HG03439 (cell line): ENCODE results near the gene HFE.
A peak's percentile ranks its signal among the peaks of the same experiment; 100 is the strongest.
"Not testable (repeated sequence)": the region's sequence is repeated elsewhere in the genome, so short reads cannot be mapped to it uniquely, and the experiment has no call there.

Experiments
- ATAC-seq: cut with Tn5 transposase; IDR thresholded peaks from one replicate; pipeline ENCODE4 v1.9.1; 2021; ENCODE audit warnings: mild to moderate bottlenecking, moderate library complexity; ENCODE audit not compliant: unreplicated experiment

The HFE gene

DNA sequence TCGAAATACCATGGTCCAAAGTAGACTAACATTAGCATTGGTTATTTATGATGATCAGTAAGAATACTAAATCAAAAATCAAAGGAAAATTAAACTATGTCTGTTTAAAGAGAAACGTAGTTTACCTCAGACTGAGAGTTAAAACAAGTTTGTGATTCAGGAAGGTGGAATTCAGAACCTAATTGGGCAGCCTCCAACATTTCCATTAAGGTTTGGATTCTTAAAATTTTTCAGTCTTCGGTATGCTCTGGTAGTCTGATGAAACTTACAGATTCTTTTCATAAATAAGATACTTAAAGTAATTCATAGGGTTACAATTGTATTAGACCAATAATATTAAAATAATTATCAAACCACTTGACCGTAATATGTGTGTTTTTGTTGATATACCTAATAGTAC is 18.6 kb downstream of the HFE start:
- no peak for ATAC-seq

DNA sequence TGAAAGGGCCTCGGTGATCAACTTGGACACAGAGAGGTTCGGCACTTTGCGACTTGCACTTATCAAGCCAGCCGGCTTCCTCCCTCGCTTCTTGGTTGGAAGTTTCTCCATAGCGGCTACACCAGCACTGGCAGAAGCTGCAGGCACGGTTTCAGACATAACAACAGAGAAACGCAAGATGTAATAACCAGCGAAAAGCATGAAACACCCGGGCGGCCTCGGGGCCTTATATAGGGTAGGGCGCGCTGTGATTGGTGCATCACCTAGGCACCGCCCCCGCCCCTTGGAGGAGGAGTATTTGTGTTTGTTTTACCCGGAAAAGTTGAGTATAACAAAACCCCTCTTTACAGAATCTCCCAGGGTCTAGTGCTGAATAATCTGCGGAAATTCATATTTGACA is 20.7 kb downstream of the HFE start:
- ATAC-seq, result no peak

DNA sequence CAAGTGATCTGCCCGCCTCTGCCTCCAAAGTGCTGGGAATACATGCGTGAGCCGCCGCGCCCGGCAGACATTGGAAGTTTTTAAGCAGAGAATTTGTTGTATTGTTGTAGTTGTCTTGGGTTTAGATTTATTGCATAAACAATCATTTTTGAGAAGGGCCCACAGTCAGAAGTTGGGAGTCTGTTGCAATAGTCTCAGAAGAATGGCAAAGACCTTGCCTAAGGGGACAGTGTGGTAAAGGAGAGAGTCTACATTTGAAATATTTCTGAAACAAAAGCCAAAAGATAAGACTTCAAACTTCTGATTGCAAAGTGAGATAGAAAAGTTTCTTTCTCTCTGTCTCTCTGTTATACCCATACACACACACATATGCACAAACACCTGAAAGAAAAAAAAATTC is 22.5 kb downstream of the HFE start:
- ATAC-seq, result no peak

DNA sequence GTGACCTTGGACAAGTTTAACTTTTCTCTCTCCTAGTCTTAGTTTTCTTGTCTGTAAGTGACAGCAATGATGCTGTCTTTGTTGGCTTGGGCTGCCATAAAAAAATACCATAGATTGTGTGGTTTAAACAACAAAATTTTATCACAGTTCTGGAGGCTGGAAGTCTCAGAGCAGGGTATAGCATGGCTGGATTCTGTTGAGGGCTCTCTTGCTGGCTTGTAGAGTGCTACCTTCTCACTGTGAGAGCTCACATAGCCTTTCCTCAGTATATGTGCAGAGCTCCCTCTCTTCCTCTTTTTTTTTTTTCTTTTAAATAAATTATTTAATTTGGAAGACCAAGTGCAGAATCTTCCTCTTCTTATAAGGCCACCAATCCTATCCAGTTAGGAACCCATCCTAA is 26.3 kb downstream of the HFE start:
- ATAC-seq, result no peak

DNA sequence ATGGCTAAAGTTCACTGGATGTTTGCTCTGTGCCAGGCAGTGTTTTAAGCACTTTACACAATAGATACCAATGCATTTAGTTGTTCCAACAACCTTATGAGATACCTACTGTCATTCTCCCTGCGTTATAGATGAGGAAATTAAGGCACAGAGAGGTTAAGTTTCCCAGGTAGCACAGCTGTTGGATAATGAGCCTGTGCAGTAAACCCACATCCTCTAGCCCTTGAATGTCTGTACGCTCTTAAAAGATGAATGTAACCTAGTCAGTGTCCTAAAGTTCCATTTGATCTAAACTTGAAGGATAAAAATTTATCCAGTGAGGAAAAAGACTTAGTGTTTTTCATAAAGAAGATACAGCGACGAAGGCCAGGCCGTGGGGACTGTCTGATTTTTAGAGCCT is 28.0 kb downstream of the HFE start:
- ATAC-seq, result no peak

DNA sequence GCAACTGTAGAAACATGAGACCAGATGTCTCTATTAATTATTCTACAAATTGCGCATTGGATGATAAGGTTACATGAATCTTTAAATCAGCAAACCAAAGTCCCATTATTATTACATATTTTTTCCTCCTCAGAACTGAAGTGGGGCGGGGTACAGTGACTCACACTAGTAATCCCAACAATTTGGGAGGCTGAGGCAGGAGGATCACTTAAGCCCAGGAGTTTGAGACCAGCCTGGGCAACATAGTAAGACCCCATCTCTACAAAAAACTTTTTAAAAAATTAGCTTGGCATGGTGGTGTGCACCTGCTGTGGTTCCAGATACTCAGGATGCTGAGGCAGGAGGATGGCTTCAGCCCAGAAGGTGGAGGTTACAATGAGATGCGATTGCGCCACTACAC is 29.0 kb downstream of the HFE start:
- no peak for ATAC-seq

DNA sequence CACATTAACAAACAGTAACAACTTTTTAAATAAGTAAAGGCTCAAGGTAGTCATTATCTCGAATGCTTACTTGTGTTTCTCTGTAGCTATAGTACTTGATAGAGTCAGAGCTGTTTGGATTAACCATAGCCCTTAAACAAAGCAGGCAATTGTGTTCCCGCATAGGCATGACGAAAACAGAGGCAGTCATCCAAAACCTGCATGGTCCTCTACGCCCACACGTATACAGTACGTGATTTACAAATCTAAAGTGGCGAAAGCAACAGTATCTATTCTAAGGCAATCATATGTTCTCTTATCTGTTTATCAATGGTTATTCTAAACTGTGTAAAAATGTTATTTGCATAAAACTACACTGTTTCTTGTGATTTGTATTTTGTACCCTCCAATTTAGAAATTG is 31.8 kb downstream of the HFE start:
- ATAC-seq, result no peak

DNA sequence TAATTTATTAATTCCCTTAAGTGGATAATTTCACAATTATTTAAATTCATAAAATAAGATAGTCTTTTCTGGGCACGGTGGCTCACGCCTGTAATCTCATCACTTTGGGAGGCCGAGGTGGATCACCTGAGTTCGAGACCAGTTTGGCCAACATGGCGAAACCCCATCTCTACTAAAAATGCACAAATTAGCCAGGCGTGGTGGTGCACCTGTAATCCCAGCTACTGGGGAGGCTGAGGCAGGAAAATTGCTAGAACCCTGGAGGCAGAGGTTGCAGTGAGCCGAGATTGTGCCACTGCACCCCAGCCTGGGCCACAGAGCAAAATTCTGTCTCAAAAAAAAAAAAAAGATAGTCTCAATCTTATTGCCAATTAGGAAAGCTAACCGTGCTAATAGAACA is 32.9 kb downstream of the HFE start:
- ATAC-seq, result not testable (repeated sequence)

DNA sequence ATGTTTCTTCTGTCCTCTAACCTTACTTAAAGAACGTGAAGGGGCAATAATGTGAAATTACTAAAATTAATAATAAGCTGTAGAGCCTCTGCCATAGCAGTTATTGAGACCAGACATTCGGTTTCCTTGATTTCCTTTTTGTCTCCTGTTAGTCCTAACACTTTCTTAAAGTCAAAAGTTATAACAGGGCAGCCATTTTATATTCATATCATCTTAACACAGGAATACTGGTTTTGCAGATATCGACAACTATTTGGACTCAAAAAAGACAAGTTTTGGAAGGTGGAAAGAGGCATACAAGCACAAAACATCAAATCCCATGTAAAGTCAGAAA is 33.5 kb downstream of the HFE start:
- no peak for ATAC-seq

DNA sequence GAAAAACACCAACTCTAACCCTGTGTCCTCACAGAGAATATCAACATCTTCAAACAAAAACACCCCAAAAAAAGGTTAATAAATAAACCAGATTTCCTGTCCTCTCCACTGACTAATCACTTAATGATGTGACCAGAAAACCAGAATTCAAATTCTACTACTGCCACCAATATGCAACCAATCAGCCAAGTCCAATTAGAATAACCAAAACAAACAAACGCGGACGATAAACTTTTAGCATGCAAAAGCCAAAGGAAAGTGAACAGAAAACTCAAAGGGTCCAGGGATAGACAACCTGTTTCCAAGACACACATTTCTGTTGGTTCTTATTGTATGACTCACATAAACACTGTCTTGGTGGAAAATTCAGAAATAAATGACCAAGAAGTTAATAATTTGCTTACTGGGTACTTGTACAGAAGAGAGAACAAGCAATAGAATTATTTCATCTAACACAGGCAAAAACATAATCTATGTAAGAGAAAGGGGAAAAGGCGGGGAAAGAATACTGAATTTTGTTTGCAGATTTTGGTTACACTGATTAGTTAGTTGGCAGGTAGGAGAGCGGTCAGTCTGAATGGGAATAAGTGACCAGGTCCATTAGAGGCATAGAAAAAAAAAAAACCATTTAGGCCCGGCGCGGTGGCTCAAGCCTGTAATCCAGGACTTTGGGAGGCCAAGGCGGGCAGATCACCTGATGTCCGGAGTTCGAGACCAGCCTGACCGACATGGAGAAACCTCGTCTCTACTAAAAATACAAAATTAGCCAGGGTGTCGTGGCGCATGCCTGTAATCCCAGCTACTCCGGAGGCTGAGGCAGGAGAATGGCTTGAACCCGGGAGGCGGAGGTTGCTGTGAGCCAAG is 34.1 kb downstream of the HFE start:
- ATAC-seq, result no peak

DNA sequence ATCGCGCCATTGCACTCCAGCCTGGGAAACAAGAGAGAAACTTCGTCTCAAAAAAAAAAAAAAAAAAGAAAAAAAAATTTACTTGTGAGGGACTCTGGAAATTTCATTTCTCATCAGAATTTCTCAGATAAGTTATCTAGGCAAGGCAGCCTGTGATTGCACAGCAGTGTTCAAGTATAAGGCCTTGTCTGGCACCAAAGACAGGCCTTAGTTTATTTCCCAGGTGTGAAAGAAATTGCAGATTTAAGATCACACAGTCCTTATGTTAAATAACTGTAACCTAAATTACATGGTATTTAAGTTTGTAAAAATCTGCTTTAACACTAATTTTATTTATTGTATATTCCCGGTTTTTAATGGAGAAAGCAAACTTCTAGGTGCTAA is 34.8 kb downstream of the HFE start:
- ATAC-seq, result no peak

DNA sequence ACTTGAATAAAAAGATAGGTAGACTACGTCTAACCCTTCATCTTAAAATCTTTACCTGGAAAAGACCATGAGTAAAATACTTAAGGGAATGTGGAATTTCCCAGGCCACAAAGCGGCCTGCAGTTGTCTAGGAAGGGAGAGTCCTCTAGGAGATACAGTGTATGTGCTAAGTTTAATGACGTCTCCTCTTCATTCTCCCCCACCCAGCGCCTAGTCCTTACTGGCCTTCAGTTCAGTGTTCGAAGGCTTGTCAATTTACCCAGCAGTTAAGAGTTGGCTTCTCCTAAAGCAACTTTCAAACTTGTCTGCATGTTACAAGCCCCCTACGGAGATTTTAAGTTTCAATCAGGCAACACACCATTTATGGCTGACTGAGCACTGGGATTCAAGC is 35.2 kb downstream of the HFE start:
- ATAC-seq, result no peak

DNA sequence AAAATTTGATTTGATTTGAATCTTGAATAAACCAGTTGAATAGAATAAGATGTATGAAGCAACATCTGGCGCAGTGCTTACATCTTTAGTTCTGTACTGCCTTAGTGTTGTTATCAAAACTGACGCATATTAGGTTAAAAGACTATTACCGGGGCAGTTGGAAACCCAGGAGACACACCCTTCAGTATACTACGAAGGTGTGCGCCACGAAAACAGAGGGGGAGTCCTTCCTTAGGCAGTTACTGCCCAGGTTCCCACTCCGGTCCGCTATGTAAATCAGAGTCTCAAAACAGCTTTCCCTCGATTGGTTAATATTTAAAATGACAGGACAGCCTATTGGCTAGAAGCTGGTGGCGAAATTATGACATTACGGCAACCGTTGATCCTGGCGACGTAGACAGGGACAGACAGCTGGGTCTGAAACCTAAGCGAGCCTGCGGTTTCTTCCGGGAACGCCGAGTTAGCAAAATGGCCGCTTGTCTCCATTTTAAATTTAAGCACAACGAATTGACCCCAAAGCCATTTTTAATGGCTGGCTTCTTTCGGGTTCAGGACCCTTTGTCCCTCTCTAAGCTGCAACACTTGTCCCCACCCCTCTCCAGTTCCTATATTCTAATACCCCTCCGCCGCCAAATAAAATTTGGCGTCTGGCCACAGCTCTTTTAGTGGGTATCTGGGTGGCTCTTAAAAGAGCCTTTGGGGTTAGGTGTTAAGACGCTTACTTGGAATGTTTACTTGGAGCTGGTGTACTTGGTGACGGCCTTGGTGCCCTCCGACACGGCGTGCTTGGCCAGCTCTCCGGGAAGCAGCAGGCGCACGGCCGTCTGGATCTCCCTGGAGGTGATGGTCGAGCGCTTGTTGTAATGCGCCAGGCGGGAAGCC is 35.8 kb downstream of the HFE start:
- ATAC-seq, result peak; percentile 52

DNA sequence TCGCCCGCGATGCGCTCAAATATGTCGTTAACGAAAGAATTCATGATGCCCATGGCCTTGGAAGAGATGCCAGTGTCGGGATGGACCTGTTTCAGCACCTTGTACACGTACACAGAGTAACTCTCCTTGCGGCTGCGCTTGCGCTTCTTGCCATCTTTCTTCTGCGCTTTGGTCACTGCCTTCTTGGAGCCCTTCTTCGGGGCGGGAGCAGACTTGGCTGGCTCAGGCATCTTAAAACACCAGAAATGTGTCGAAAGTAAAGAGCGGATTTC is 36.4 kb downstream of the HFE start:
- ATAC-seq, result no peak

DNA sequence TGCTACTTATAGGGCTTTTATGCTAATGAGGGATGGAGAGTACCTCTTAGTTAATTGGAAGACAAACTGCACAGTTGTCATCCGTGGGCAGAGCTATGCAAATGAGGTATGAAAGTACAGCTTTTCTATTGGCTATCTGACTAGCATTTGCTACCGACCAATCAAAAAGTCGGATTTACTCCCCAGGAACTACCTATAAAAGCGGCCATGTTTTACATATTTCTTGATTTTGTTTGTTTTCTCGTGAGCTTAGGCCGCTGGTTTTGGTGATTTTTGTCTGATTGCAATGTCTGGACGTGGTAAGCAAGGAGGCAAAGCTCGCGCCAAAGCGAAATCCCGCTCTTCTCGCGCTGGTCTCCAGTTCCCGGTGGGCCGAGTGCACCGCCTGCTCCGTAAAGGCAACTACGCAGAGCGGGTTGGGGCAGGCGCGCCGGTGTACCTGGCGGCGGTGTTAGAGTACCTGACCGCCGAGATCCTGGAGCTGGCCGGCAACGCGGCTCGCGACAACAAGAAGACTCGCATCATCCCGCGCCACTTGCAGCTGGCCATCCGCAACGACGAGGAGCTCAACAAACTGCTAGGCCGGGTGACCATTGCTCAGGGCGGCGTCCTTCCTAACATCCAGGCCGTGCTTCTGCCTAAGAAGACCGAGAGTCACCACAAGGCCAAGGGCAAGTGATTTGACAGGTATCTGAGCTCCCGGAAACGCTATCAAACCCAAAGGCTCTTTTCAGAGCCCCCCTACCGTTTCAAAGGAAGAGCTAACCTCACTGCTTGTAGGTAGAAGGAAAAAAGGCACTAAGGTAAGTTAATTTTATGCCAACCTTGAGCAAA is 36.9 kb downstream of the HFE start:
- peak; percentile 74 for ATAC-seq

DNA sequence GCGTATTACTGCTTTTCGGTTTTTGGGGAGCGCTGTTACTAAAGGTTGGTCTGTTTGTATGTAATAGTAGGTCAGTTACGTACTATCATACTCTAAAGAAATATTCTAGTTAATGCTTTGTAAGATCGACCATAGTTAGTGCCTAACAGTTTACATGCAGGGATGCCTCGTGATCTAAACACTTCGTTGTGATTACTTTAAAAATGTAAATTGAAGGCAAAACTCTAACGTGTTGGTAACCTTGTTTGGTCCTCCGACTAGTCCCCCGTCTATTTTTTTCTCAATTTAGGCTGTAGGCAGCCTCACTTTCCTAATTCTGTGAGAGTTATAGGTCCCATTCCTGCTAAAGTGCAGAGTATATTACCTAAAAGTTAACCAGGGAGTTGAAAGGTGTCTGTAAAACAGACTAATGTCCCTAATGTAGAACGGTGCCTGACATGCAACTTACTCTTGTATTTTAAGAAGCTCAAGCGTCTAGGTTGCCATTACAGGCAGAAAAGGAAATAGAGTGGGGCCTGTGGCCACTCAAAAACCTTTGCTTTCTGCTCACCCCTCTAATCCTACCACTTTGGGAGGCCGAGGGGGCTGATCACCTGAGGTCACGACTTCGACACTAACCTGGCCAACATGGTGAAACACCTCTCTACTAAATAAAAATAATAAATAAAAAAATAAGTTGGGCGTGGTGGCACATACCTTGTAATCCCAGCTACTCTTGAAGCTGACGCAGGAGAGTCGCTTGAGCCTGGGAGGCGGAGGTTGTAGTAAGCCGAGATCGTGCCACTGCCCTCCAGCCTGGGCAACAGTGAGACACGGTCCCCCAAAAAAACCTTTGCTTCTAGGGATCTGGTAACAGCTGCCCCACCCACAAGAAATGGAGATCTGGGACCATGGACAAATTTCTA is 37.8 kb downstream of the HFE start:
- ATAC-seq, result no peak

DNA sequence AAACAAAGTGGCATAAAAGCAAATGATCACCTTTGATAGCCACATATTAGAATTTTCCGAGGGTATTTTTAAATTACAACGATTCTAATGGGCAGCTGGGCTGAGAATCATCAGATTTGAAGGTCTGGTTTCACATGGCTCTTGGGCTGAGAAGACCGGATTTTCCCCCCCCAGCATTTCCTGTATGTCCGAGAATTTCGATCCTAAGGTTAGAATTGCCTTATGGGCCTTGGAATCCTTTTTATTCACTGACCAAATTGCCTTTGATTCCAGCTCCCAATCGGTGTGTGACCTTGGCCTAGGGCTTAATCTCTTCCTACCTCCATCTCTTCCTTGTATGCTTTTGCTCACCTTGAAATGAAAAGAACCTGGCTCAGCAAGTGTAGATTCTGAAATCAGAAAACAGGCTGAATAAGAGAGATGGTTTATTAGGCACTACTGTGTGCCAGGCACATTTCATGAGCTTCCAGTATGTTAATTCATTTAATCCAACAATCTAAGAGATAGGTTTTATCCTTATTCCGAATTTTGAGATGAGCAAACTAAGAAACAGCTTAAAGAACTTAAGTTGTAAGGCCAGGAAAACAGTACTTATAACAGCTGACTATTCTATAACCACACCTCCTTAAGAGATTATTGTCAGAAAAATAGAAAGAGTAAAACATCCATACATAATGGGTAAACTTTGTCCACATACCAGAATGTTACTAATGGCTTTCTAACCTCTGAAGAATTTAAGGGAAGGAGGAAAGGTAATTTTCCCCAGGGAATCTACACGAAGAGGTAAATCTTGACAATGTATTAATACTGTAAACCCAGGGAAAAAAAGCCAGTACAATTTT is 39.4 kb downstream of the HFE start:
- ATAC-seq, result no peak

DNA sequence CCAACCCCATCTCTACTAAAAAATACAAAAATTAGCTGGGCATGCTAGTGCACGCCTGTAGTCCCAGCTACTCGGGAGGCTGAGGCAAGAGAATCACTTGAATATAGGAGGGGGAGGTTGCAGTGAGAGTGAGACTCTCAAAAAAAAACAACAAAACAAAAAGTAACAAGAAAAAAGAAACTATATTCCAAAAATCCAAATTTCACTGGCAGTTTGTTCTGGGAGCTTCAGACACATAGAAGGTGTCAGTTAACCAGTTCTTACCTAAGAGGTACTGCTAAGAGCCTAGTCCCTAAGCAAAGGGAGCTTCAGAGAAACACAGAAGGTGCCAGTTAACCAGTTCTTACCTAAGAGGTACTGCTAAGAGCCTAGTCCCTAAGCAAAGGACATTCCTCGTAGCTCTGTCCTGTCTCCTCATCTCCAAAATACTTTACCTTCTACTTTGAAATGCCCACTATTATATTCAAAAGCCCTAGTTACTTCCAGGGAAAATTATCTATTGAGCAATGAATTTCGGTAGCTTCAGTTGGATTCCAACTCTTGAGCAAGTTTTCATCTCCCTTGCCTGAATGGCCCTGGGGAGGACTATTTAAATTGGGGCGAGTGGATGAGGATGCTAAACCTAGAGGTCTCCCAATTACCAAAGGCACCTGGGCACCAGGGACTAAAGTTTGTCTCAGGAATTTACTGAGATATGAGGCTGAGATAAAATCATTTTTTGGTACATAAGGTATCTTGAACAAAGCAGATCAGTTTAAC is 41.0 kb downstream of the HFE start:
- no peak for ATAC-seq

DNA sequence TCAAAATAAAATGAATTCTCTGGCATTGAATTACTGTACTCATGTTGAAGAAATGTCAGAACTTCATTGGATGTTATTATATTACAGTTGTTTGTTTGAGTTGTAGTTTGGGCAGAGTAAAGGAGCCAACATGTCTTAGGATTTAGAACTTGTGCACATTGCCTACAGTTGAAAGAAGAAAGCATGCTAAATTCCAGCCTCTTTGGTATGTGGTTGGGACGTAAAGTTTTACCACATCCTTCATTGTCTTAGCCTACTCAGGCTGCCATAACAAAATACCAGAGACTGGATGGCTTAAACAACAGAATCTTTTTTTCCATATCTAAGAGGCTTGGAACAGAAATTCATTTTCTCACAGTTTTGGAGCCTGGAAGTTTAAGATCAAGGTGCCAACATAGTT is 42.4 kb downstream of the HFE start:
- ATAC-seq, result no peak
